Tibial artery (tissue), 4 donors: ENCODE results near the gene PTGDS.

Experiments used
- DNase-seq, 2 donors: peaks; one replicate each; pipeline ENCODE4 v3.0.0-alpha.2; 2019
- H3K27ac ChIP-seq, 2 donors: fragments of 200-600 bp; sonication (generic) in 1 of 2; 1 replicate in 1 of 2; 2 replicates in 1 of 2; pipeline ENCODE4 v1.5.1; 2018 to 2019; ENCODE audit warnings: mild to moderate bottlenecking in 1 of 2
- H3K27me3 ChIP-seq, 2 donors: fragments of 200-600 bp; sonication (generic) in 1 of 2; one replicate each; pipeline versions ENCODE4 v1.5.1 to v1.6.0; 2016 to 2019
- H3K36me3 ChIP-seq, 3 donors: fragments of 200-600 bp; sonication (generic) in 2 of 3; one replicate each; pipeline ENCODE4 v1.5.1; 2016 to 2019; ENCODE audit warnings: mild to moderate bottlenecking in 2 of 3
- H3K4me1 ChIP-seq, 4 donors: fragments of 200-600 bp; sonication (generic) in 2 of 4; 1 replicate in 3 of 4; 2 replicates in 1 of 4; pipeline ENCODE4 v1.5.1; 2016 to 2019
- H3K4me3 ChIP-seq, 2 donors: fragments of 200-600 bp; sonication (generic) in 1 of 2; 1 replicate in 1 of 2; 2 replicates in 1 of 2; pipeline ENCODE4 v1.5.1; 2018 to 2019; ENCODE audit warnings: mild to moderate bottlenecking in 2 of 2
- H3K9me3 ChIP-seq, 3 donors: fragments of 200-600 bp; sonication (generic) in 1 of 3; one replicate each; pipeline ENCODE4 v1.5.1; 2016 to 2019
- CTCF ChIP-seq, 2 experiments: fragments of 200-600 bp in 1 of 2; fragments of 450-650 bp in 1 of 2; IDR thresholded peaks; one replicate each; pipeline ENCODE4 v1.5.1; 2017 to 2019; ENCODE audit warnings: antibody characterized with exemption in 2 of 2, mild to moderate bottlenecking in 1 of 2, moderate library complexity in 1 of 2
- intact Hi-C: fragments of 100-400 bp; cut with DNase I; formaldehyde crosslinking; loops from one replicate; pipeline ENCODE4 v1.15.0; 2023; ENCODE audit warnings: low total_unique reads

The PTGDS gene

GRCh38 chr9:136956604-136957003 lies 20.7 kb upstream of the PTGDS start:
- intact Hi-C loops, result no loop called here
- no peaks in the 10 kb centered on the region for H3K36me3 ChIP-seq
- no peak for TF ChIP-seq CTCF (IDR thresholded peaks at IDR 0.05)

GRCh38 chr9:136957461-136957860 lies 19.8 kb upstream of the PTGDS start:
- DNase-seq, result no peak
- no peak overlapping the region for H3K27ac ChIP-seq
- no peaks in the 10 kb centered on the region for H3K27me3 ChIP-seq
- no peaks in the 10 kb centered on the region for H3K36me3 ChIP-seq
- intact Hi-C loops, result no loop called here
- H3K4me1 ChIP-seq, result peaks cover 0 to 13% (median 10%) of the 10 kb centered on the region in 4 donors
- H3K4me3 ChIP-seq, result no peak overlapping the region
- H3K9me3 ChIP-seq, result no peaks in the 10 kb centered on the region
- TF ChIP-seq CTCF (IDR thresholded peaks at IDR 0.05), result no peak

More at GRCh38 chr9:136956604-136957003, 20.7 kb upstream of the PTGDS start:
- no peak overlapping the region for H3K27ac ChIP-seq
- no peaks in the 10 kb centered on the region for H3K27me3 ChIP-seq
- H3K9me3 ChIP-seq, result no peaks in the 10 kb centered on the region
- DNase-seq, result no peak
- H3K4me1 ChIP-seq, result peaks cover 0 to 10% (median 8%) of the 10 kb centered on the region in 4 donors
- no peak overlapping the region for H3K4me3 ChIP-seq

GRCh38 chr9:136957901-136958300 lies 19.4 kb upstream of the PTGDS start:
- peaks cover 0 to 13% (median 10%) of the 10 kb centered on the region in 4 donors for H3K4me1 ChIP-seq
- DNase-seq, result no peak
- TF ChIP-seq CTCF (IDR thresholded peaks at IDR 0.05), result no peak
- intact Hi-C loops, result no loop called here
- no peak overlapping the region for H3K27ac ChIP-seq
- H3K27me3 ChIP-seq, result no peaks in the 10 kb centered on the region
- no peaks in the 10 kb centered on the region for H3K36me3 ChIP-seq
- H3K9me3 ChIP-seq, result no peaks in the 10 kb centered on the region
- H3K4me3 ChIP-seq, result no peak overlapping the region

GRCh38 chr9:136958473-136958872 lies 18.8 kb upstream of the PTGDS start:
- Histone ChIP-seq H3K27me3 (no peaks in the 10 kb centered on the region), H3K27ac (no peak overlapping the region), H3K9me3 (no peaks in the 10 kb centered on the region), H3K36me3 (no peaks in the 10 kb centered on the region), H3K4me3 (no peak overlapping the region), H3K4me1 (peaks cover 0 to 13% (median 10%) of the 10 kb centered on the region in 4 donors)
- intact Hi-C loops, result no loop called here
- TF ChIP-seq CTCF (IDR thresholded peaks at IDR 0.05), result no peak
- DNase-seq, result no peak

- DNase-seq, result no peak
- H3K27me3 ChIP-seq, result no peaks in the 10 kb centered on the region
- intact Hi-C loops, result no loop called here
- no peak overlapping the region for H3K4me3 ChIP-seq
- no peak overlapping the region for H3K27ac ChIP-seq
- H3K36me3 ChIP-seq, result no peaks in the 10 kb centered on the region
- no peaks in the 10 kb centered on the region for H3K9me3 ChIP-seq
- no peak for TF ChIP-seq CTCF (IDR thresholded peaks at IDR 0.05)
- peaks cover 0 to 13% (median 10%) of the 10 kb centered on the region in 4 donors for H3K4me1 ChIP-seq
Measured at GRCh38 chr9:136958898-136959850, 18.1 kb upstream of the PTGDS start.
